KBM-7 (cell line): ENCODE results near the gene CHST12.

ENCODE experiments used
- DNase-seq: peaks from one replicate; pipeline ENCODE4 v3.0.0-alpha.2; 2015
- in situ Hi-C: fragments of 300-500 bp; cut with MboI; formaldehyde crosslinking; loops from 2 replicates; pipeline ENCODE4 v1.14.3; 2020; ENCODE audit warnings: low sequenced_read_pairs, low pct_unique_long_range_greater_than_20kb, mixed read lengths

The CHST12 gene

GRCh38 chr7:2474224-2474623 lies 70.8 kb downstream of the CHST12 start:
- DNase-seq: no peak
- in situ Hi-C loops: no loop called here

GRCh38 chr7:2474813-2475677 lies 71.6 kb downstream of the CHST12 start:
- DNase-seq: no peak
- in situ Hi-C loops: no loop called here

DNA sequence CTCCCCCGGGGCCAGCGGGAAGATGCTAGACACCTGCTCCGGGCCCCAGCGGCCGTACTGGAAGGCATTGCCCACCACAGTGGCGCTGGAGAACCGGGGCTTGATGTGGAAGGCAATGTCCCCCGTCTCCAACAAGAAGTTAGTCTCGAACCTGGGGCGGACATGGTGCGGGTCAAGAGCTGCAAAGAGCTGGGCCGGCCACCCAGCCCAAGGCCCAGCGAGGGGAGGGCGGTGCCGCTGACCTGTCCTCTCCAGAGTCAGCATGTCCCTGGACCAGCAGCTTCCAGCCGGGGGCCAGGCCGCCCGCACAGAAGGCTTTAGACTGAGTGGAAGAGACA lies 72.2 kb downstream of the CHST12 start:
- DNase-seq: no peak
- in situ Hi-C loops: no loop called here

DNA sequence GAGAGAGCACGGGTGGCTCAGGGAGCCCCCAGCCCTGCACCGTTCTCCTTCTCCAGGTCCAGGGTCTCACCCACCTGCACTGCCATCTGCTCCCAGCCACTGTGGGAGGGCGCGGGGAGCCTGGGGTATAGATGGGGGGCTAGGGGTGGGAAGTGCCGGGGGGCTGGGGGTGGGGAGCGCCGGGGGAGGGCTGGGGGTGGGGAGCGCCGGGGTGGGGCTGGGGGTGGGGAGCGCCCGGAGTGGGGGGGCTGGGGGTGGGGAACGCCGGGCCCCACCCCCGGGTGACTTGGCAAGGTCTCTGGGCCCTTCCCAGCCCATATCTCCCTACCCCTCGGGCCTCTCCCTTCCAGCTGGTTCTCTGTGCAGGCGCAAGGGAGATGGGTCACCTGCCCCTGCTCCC lies 72.9 kb downstream of the CHST12 start, which contains the start of gene GRIFIN:
GRIFIN (minus strand) TSS at position 101 of the 400 bp plus-strand sequence; CDS start at position 86, 15 bp downstream.
- DNase-seq: no peak
- in situ Hi-C loops: no loop called here

DNA sequence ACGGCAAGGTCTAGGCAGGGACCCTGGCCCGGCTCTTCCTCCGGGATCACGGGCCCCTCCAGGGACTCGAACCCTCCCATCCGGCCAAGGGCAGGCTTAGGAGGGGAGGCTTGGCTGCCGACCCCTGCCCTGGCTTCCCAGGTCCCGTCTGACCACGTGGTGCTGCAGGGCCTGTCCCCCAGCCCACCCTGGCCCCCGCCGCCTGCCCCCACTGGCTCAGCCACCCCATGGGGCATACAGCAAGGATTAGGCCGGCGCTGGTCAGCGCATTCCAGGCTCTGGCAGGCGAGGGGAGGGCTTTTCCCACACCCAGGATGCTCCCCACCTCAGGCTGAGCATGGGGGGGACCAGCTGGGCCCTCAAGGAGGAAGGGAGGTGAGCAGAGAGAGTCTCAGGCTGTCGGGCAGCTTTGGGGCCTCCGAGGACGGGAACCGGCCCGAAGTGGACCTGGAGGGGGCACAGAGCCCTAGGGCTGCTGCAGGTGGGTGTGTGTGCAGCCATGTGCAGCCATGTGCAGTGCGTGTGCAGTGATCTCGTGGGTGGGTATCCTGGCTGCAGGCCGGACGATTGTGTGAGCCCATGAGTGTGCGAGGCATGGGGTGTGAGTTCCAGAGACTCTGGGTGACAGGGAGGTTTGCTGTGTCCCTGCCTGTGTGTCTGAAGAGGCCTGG lies 73.5 kb downstream of the CHST12 start:
- no peak for DNase-seq
- in situ Hi-C loops: no loop called here

DNA sequence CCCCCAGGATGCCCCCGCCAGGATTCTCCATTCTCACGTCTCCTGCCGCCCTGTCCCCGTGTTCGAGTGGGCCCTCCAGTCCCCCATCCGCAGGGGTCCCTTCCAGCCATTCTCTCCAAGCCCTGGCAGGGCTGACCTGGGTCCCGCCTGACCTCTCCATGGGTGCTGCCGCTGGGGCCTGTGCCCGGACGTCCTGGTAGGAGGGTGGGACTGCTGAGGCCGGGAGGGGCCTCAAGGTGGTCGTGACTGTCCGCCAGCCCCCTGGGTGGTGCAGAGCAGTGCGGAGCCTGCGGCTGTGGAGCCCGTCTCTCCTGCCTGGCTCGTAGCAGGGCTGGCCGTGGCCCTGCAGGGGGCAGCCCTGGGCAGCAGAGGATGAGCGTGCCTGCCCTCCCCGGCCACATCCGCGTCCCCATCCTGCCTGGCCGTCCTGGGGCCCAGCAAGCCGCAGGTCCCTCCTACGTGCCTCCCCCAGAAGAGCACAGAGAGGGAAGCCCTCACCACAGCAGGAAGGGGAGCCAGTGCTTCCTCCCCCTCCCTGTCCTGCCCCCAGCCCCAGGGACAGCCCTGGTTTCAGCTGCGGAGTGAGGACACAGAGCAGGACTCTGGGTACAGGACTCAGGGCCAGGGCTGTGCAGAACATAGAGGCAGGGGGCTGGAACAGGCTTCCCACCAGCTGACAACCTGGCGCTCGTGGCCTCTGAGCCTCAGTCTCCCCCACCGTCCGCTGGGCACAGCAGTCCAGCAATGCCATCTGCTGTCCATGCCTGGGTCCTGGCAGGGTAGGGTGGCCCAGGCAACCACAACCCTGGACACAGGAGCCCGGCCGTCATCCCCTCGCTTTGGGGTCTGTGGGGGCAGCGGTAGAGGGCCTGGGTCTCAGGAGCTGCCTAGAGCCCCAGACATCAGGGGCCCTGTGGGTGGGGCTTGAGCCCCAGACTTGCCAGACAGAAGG lies 74.3 kb downstream of the CHST12 start:
- DNase-seq: peak; percentile 92
- in situ Hi-C loops: no loop called here

- in situ Hi-C loops: no loop called here
- no peak for DNase-seq
Measured at GRCh38 chr7:2478399-2478785, 75.0 kb downstream of the CHST12 start.

DNA sequence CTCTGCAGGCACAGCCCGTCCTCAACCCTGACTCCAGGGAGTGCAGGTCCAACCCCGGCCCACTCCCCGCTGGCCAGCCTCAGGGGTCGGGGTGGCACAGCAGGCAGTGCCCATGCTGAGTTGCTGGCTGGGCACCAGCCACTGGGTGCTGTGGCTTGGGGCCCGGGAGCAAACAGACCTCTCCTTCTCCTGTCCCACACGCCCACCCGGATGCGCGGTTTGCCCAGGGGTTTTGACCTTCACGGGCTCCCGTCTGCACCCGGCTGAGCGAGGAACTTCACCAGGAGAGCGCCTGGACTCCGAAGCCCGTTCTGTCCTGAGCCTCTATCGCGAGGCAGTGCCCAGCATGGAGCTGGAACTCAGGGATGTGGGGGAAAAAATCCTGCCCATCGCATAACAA lies 75.4 kb downstream of the CHST12 start:
- in situ Hi-C loops: no loop called here
- no peak for DNase-seq

DNA sequence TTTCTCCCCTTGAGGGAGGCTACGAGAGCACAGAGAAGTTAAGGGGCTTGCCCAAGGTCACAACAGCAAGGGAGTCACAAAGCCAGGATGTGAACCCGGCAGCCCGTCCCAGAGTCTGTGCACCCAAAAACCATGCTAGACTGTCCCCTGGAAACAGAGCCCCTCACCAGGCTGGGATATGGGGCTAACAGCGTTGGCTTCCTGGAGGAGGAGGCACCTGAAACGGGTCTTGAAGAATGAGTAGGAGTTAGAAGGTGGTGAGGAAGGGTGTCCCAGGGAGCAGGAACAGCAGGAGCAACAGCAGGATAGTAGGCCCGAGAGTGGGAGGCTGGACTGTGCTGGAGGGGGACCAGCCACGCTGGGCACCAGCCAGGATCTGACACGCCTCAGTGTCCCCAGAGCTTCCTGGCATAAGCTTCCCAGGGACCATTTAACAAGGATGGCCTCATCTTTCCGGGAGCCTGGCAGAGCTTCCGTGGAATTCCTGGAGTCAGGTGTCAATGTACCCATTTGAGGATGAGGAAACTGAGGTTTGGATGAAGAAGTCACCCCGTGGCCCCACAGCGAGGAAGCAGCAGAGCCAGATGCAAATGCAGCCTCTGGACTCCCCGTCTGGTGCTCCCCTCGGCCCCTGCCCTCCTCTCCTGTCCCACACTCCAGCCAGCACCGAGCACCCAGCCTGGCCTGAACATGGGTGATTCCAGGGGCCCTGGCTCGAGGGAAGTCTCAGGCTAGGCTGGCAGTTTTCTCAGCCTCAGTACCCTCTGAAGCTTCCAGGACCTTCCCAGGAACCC lies 76.1 kb downstream of the CHST12 start:
- in situ Hi-C loops: no loop called here
- DNase-seq: no peak

- no peak for DNase-seq
- in situ Hi-C loops: no loop called here
Measured at GRCh38 chr7:2480070-2480408, 76.6 kb downstream of the CHST12 start.

DNA sequence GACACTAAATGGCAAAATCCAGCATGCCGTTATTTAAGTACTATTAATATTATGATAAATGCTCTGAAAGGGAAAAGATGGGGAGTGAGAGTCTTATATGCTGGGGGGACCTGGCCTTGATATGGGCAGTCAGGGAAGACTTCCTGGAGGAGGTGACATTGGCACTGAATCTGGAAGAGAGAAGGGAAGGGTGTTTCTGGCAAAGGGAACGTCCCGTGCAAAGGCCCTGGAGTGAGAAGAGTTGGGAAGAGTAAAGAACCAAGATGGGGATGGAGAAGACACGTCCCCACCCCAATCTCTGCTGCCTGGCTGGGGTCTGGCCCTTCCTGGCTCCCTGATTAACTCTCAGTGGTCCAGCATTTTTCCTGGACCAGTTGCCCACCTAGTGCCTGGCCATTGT lies 77.8 kb downstream of the CHST12 start:
- in situ Hi-C loops: no loop called here

DNA sequence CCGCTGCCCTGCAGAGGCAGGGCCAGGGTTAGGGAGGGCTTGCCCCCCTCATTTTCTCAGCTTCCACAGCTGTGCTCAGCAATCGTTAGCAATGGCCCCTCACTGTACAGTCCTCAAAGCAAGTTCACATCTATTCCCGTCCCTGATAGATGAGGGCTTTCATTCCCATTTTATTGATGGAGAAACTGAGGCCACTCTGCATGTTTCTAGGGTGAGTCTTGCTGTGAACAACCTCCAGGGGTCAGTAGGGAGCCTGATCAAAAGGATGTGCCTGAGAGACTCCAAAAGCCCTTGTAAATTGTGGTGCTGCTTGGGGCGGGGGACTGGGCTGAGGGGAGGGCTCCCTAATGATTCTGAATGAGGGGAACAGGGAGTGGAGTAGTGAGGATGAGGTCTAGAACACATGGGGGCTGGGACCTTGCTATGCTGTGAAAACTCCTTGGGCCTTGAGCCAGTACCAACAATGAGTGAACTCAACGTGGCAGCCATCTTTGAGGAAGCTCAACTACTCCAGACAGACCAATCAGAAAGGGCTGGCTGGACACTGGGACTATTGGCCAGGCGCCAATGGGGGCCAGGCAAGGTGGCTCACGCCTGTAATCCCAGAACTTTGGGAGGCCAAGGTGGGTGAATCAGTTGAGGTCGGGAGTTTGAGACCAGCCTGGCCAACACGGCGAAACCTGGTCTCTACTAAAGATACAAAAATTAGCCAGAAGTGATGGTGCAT lies 79.5 kb downstream of the CHST12 start:
- DNase-seq: no peak
- in situ Hi-C loops: no loop called here

More for the DNA sequence above, 77.8 kb downstream of the CHST12 start:
- no peak for DNase-seq

- in situ Hi-C loops: no loop called here
- no peak for DNase-seq
Measured at GRCh38 chr7:2483494-2483893, 80.1 kb downstream of the CHST12 start.

- no peak for DNase-seq
- in situ Hi-C loops: no loop called here
Measured at GRCh38 chr7:2484868-2485267, 81.5 kb downstream of the CHST12 start.

DNA sequence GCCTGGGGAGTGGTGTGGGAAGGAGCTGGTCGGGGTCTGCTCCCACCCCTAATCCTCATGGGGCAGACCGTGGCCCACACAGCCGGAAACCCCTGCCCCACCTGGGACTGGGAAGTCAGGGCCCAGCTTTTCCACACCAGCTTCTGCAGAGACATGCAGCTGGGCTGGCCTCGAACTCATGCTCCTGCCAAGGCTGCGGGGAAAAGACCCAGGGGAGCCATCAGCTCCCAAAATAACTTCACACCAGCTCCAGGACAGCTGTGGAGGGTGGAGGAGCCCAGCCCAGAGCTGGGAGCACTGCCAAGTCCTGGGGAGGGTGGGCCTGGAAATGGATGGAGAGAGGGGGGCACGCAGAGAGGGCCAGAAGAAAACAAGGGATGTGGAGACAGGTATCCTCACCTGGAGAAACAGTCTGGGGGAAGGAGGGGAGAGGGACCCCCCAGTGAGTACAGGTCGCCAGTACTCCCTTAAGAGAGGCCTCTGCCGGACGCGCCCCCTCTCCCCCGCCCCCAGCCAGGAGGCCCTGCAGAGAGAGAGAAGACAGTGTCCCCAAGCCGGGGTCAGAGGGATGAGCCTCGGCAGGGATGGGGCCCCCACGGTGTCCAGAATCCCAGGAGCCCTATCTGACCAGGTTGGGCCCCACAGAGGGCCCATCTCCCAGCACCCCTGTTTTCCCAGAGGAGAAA lies 84.3 kb downstream of the CHST12 start:
- DNase-seq: no peak
- in situ Hi-C loops: no loop called here

DNA sequence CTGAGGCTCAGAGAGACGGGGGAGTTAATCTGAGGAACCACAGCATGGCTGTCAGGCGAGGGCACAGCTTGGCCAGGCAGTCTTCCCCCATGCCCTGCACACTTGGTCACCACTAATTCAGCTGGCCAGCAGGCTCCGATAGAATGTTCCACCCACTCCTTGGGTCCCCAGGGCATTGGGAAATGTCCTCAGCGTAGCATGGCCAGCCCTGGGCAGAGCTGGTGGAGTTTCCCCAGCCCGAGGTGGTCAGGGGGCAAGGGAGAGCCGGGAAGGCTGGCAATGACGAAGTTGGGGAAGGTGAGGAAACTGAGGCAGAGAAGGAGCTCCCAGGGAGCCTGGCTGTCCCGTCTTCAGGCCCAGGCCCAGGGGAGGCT lies 84.8 kb downstream of the CHST12 start:
- DNase-seq: no peak
- in situ Hi-C loops: no loop called here

DNA sequence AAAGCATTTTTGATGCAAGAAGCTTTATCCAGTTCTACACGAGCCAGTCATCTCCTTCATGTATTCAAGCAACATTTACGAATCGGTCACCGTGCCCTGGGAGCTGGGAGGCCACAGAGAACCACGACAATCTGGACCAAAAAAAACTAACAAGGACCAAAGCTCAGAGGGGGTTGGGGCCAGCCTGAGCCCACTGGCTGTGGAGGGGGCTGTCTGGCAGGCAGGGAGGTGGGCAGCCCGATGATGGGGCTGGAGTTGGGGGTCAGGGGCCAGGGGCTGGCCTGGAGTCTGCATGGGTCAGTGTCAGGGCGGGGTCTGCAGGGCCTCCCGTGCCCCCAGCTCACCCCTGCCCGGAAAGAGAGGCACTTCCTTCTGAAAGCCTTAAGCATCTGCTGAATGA lies 85.3 kb downstream of the CHST12 start:
- in situ Hi-C loops: no loop called here
- DNase-seq: no peak

GRCh38 chr7:2490181-2490651 lies 86.8 kb downstream of the CHST12 start:
- DNase-seq: no peak
- in situ Hi-C loops: no loop called here
